Endothelial cell of umbilical vein (primary cell): ENCODE data around the gene TOP3A. TPM values are rescaled to one million over a fixed set of nuclear protein-coding genes. Genes with fewer than 3 reads are reported as not detected.

ENCODE experiments used
- BruUV-seq: library from RNA; stranded (reverse); fragments of 400-500 nt; replicated peaks from 2 replicates; lab custom pipeline; 2021; lab: Mats Ljungman, UMichigan
- CTCF ChIA-PET: fragments of 300-600, 350-600 bp; sonication (Branson Sonifier 250); formaldehyde crosslinking; loops from one replicate; lab custom pipeline; 2021; ENCODE audit warnings: antibody characterized with exemption, inconsistent platforms; lab: Charles Lee
- POLR2A ChIA-PET: fragments of 300-600, 350-600 bp; sonication (Branson Sonifier 250); formaldehyde crosslinking; loops from one replicate; lab custom pipeline; 2021; ENCODE audit warnings: antibody characterized with exemption, inconsistent platforms; lab: Charles Lee
- DNase-seq: peaks from one replicate; pipeline ENCODE4 v3.0.0-alpha.2; 2011; ENCODE audit warnings: low read depth, low spot score
- FAIRE-seq: peaks from 2 replicates; lab custom pipeline; 2011; peaks lifted over from hg19 to GRCh38; lab: Jason Lieb, UNC
- H2AFZ ChIP-seq: 2 replicates; pipeline ENCODE4 v1.6.0; 2012; ENCODE audit warnings: low read depth, low read length, control low read depth, inconsistent platforms
- H3K27ac ChIP-seq: 2 replicates; pipeline ENCODE4 v1.5.1; 2011; ENCODE audit warnings: low read depth, mild to moderate bottlenecking, control low read depth, low read length, moderate library complexity; ENCODE audit not compliant: insufficient read depth
- H3K27me3 ChIP-seq, 2 experiments: 2 replicates each; pipeline versions ENCODE4 v1.6.0 to v1.6.1; 2011; ENCODE audit warnings: low read length in 2 of 2, mixed read lengths in 1 of 2; ENCODE audit not compliant: control insufficient read depth in 2 of 2, insufficient read depth in 2 of 2
- H3K36me3 ChIP-seq, 2 experiments: 2 replicates in 1 of 2; 3 replicates in 1 of 2; pipeline ENCODE4 v1.5.1; 2011; ENCODE audit warnings: low read length in 2 of 2, mild to moderate bottlenecking in 1 of 2, moderate library complexity in 1 of 2; ENCODE audit not compliant: control insufficient read depth in 2 of 2, insufficient read depth in 2 of 2; ENCODE audit errors: extremely low read depth in 1 of 2
- H3K4me1 ChIP-seq: 3 replicates; pipeline ENCODE4 v1.5.1; 2011; ENCODE audit warnings: mild to moderate bottlenecking, low read length; ENCODE audit not compliant: control insufficient read depth, insufficient read depth; ENCODE audit errors: extremely low read depth
- H3K4me2 ChIP-seq: 2 replicates; pipeline ENCODE4 v1.6.1; 2011; ENCODE audit warnings: low read length, control low read depth, mixed read lengths; ENCODE audit not compliant: insufficient read depth
- H3K4me3 ChIP-seq, 3 experiments: fragments of 200-600 bp in 1 of 3; sonication (generic), shearing (Covaris generic) in 1 of 3; replicated peaks in 1 of 3; 2 replicates each; pipeline ENCODE4 v1.5.1; 2011 to 2016; ENCODE audit warnings: control low read depth in 3 of 3, low read length in 3 of 3, mild to moderate bottlenecking in 2 of 3, inconsistent platforms in 1 of 3, low read depth in 1 of 3, moderate library complexity in 1 of 3; ENCODE audit not compliant: insufficient read depth in 1 of 3
- H3K79me2 ChIP-seq: 2 replicates; pipeline ENCODE4 v1.6.0; 2012; ENCODE audit warnings: low read length, inconsistent platforms; ENCODE audit not compliant: control insufficient read depth, insufficient read depth
- H3K9ac ChIP-seq: replicated peaks from 2 replicates; pipeline ENCODE3; 2011; ENCODE audit warnings: low read length, control low read depth; ENCODE audit not compliant: insufficient read depth; ENCODE audit errors: extremely low read depth
- H3K9me1 ChIP-seq: replicated peaks from 3 replicates; pipeline ENCODE4 v1.6.0; 2011; ENCODE audit warnings: mild to moderate bottlenecking, low read length; ENCODE audit not compliant: control insufficient read depth, insufficient read depth; ENCODE audit errors: extremely low read depth
- H3K9me3 ChIP-seq: replicated peaks from 2 replicates; pipeline ENCODE4 v1.5.1; 2012; ENCODE audit warnings: low read length, inconsistent platforms; ENCODE audit not compliant: control insufficient read depth, insufficient read depth
- H4K20me1 ChIP-seq: replicated peaks from 2 replicates; pipeline ENCODE3; 2011; ENCODE audit warnings: mild to moderate bottlenecking, low read length; ENCODE audit not compliant: control insufficient read depth, insufficient read depth; ENCODE audit errors: extremely low read depth
- EZH2 ChIP-seq: IDR thresholded peaks from 2 replicates; pipeline ENCODE4 v1.6.1; 2012; ENCODE audit warnings: borderline replicate concordance, low read depth, mild to moderate bottlenecking, moderate library complexity, low read length, inconsistent platforms; ENCODE audit not compliant: severe bottlenecking
- FOS ChIP-seq: IDR thresholded peaks from 2 replicates; pipeline ENCODE4 v1.6.1; 2011; ENCODE audit warnings: mild to moderate bottlenecking, low read length, moderate library complexity, borderline replicate concordance; ENCODE audit not compliant: insufficient read depth
- GATA2 ChIP-seq: IDR thresholded peaks from 2 replicates; pipeline ENCODE4 v1.7.0; 2011; ENCODE audit warnings: low read depth, mild to moderate bottlenecking, moderate library complexity, mixed read lengths, low read length; ENCODE audit not compliant: insufficient read length, insufficient read depth
- JUN ChIP-seq: IDR thresholded peaks from 2 replicates; pipeline ENCODE4 v1.6.1; 2011; ENCODE audit warnings: borderline replicate concordance, low read depth; ENCODE audit not compliant: insufficient read length, insufficient read depth
- MYC ChIP-seq: IDR thresholded peaks from one replicate; pipeline ENCODE4 v1.6.1; 2011; ENCODE audit warnings: mild to moderate bottlenecking, low read depth, low read length
- POLR2A ChIP-seq: IDR thresholded peaks from 2 replicates; pipeline ENCODE4 v1.6.1; 2012; ENCODE audit warnings: low read depth, mild to moderate bottlenecking, control low read depth, low read length
- POLR2AphosphoS5 ChIP-seq: IDR thresholded peaks from 2 replicates; pipeline ENCODE4 v1.6.1; 2012; ENCODE audit warnings: low read depth, mild to moderate bottlenecking, control low read depth, low read length, moderate library complexity; ENCODE audit not compliant: insufficient read depth
- dilution Hi-C: fragments of 300-500 bp; cut with MboI; formaldehyde crosslinking; loops from one replicate; pipeline ENCODE4 v1.15.0; 2019; ENCODE audit warnings: low sequenced_read_pairs; ENCODE audit not compliant: extremely low pct_ligation_motif_present
- intact Hi-C: fragments of 100-400 bp; cut with micrococcal nuclease; formaldehyde crosslinking; loops from one replicate; pipeline ENCODE4 v1.10.0; 2022
- polyA plus RNA-seq, 4 experiments: library from polyadenylated mRNA; depleted of rRNA in 3 of 4; stranded (reverse) in 3 of 4; unstranded in 1 of 4; fragments of >200 nt; gene quantifications; 2 replicates each; pipeline versions ENCODE4 v1.2.1 to v1.2.3, GENCODE V29; 2011 to 2012; ENCODE audit warnings: missing spikeins in 1 of 4
- total RNA-seq: library from RNA; stranded (reverse); gene quantifications from 2 replicates; pipeline ENCODE4 v1.2.3, GENCODE V29; 2021
- TF ChIP-seq, protein P1 (sequence below), 2 donors: IDR thresholded peaks; 1 replicate in 1 of 2; 2 replicates in 1 of 2; pipeline ENCODE4 v1.5.1; 2011; ENCODE audit warnings: low read length in 2 of 2, mild to moderate bottlenecking in 2 of 2, moderate library complexity in 2 of 2, control low read depth in 1 of 2, inconsistent platforms in 1 of 2, low read depth in 1 of 2; ENCODE audit not compliant: insufficient read depth in 1 of 2; ENCODE audit errors: extremely low read depth in 1 of 2
- TF ChIP-seq, protein P2 (sequence below): IDR thresholded peaks from 2 replicates; pipeline ENCODE4 v1.6.1; 2011; ENCODE audit not compliant: insufficient read depth, insufficient read length

The TOP3A gene
- total and polyA plus RNA-seq, 2 donors (not counting 3 experiments of a cell fraction or from before 2014, with no cell fraction given) = 20.4 to 53.1 TPM

DNA sequence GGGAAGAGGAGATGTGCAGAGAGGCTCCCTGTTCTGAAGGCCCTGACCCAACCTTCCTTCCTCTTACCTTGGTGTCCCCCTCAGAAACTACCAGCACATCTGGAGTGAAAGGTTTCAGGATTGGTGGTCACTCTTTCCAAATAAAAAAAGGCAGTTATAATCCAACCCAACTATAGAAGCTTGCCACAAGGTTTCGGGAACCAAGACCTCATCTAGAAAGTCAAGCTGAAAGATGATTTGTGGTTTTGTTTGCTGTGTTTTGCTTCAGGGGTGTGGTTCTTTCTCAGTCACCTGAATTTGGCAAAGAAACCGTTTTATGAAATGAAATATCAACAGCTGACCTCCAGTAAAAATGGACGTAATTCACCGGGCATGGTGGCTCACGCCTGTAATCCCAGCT is 29.2 kb upstream of the TOP3A start:
- Histone ChIP-seq H3K79me2 (no peaks in the 10 kb centered on the region), H3K9me1 (no peaks in the 10 kb centered on the region), H3K4me3 (no peak overlapping the region), H3K4me1 (peaks cover 8% of the 10 kb centered on the region), H3K9ac (no peak overlapping the region), H3K27me3 (no peaks in the 10 kb centered on the region), H2AFZ (no peak overlapping the region), H4K20me1 (no peaks in the 10 kb centered on the region), H3K9me3 (no peaks in the 10 kb centered on the region), H3K36me3 (peaks cover 0 to 6% of the 10 kb centered on the region in 2 experiments), H3K4me2 (no peak overlapping the region), H3K27ac (no peak overlapping the region)
- intact Hi-C loops = no loop called here
- BruUV-seq = no TSS peak
- TF ChIP-seq, protein P1, sequence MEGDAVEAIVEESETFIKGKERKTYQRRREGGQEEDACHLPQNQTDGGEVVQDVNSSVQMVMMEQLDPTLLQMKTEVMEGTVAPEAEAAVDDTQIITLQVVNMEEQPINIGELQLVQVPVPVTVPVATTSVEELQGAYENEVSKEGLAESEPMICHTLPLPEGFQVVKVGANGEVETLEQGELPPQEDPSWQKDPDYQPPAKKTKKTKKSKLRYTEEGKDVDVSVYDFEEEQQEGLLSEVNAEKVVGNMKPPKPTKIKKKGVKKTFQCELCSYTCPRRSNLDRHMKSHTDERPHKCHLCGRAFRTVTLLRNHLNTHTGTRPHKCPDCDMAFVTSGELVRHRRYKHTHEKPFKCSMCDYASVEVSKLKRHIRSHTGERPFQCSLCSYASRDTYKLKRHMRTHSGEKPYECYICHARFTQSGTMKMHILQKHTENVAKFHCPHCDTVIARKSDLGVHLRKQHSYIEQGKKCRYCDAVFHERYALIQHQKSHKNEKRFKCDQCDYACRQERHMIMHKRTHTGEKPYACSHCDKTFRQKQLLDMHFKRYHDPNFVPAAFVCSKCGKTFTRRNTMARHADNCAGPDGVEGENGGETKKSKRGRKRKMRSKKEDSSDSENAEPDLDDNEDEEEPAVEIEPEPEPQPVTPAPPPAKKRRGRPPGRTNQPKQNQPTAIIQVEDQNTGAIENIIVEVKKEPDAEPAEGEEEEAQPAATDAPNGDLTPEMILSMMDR (IDR thresholded peaks at IDR 0.05; ENCODE audit: extremely low read depth in 1 of 2, insufficient read depth in 1 of 2, low read depth in 1 of 2, low read length in 2 of 2) = no peak
- TF ChIP-seq MYC (no peak), POLR2A (no peak), JUN (no peak), POLR2AphosphoS5 (no peak)
- ChIA-PET CTCF (interaction anchor here (1.1 kb wide), 1 partner anchor 9 kb away, joined by 4 read pairs; no protein-coding TSS in a partner anchor), POLR2A (no interaction called here)
- FAIRE-seq = no peak
- dilution Hi-C loops = no loop called here
- no peak for DNase-seq

DNA sequence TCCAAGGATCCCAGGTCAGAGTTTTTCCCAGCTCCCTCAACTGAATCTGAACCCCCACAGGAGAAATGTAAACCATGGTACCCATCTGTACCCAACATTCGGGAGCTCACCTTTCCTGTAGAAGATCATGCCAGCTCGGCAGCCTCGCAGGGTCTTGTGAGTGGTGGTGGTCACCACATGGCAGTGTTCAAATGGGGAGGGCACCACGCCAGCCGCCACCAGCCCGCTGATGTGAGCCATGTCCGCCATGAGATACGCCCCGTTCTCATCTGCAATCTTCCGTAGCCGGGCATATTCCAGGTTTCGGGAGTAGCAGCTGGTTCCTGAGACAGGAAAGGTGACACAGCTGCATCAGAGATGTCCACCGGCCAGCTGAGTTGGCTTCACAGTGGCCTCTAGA is 25.1 kb upstream of the TOP3A start:
- no peak overlapping the region for H3K9ac ChIP-seq
- ChIA-PET CTCF (no interaction called here), POLR2A (no interaction called here)
- FAIRE-seq (no peak), DNase-seq (no peak)
- TF ChIP-seq, protein P2, sequence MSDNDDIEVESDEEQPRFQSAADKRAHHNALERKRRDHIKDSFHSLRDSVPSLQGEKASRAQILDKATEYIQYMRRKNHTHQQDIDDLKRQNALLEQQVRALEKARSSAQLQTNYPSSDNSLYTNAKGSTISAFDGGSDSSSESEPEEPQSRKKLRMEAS = no peak
- TF ChIP-seq POLR2A (no peak), JUN (no peak), GATA2 (no peak), POLR2AphosphoS5 (no peak), MYC (no peak), EZH2 (no peak), FOS (no peak)
- TF ChIP-seq, protein P1 (IDR thresholded peaks at IDR 0.05; ENCODE audit: extremely low read depth in 1 of 2, insufficient read depth in 1 of 2, low read depth in 1 of 2, low read length in 2 of 2) = no peak
- no peak overlapping the region for H3K27ac ChIP-seq
- no peak overlapping the region for H3K4me3 ChIP-seq
- no peaks in the 10 kb centered on the region for H3K9me1 ChIP-seq
- H4K20me1 ChIP-seq = no peaks in the 10 kb centered on the region
- H3K9me3 ChIP-seq = no peaks in the 10 kb centered on the region
- H3K36me3 ChIP-seq = peaks cover 0 to 4% of the 10 kb centered on the region in 2 experiments
- BruUV-seq = no TSS peak
- H3K79me2 ChIP-seq = no peaks in the 10 kb centered on the region
- dilution Hi-C loops (no loop called here), intact Hi-C loops (no loop called here)
- no peaks in the 10 kb centered on the region for H3K27me3 ChIP-seq
- no peak overlapping the region for H3K4me2 ChIP-seq
- H2AFZ ChIP-seq = no peak overlapping the region
- H3K4me1 ChIP-seq = peaks cover 8% of the 10 kb centered on the region
